Skin of body (tissue), 2 donors: Measurements from ENCODE around the gene FOXF2. TPM values are rescaled to one million over a fixed set of nuclear protein-coding genes. Genes with fewer than 3 reads are reported as not detected.

Source experiments
- DNase-seq: peaks from one replicate; lab custom pipeline; 2025; lab: John Stamatoyannopoulos, UW
- total RNA-seq: library from RNA; depleted of rRNA; stranded (reverse); fragments of >200 nt; gene quantifications from one replicate; pipeline ENCODE4 v1.2.3, GENCODE V29; 2014

Gene FOXF2
- total RNA-seq, 1 donor from 2014 or later = 0.59 TPM

DNA sequence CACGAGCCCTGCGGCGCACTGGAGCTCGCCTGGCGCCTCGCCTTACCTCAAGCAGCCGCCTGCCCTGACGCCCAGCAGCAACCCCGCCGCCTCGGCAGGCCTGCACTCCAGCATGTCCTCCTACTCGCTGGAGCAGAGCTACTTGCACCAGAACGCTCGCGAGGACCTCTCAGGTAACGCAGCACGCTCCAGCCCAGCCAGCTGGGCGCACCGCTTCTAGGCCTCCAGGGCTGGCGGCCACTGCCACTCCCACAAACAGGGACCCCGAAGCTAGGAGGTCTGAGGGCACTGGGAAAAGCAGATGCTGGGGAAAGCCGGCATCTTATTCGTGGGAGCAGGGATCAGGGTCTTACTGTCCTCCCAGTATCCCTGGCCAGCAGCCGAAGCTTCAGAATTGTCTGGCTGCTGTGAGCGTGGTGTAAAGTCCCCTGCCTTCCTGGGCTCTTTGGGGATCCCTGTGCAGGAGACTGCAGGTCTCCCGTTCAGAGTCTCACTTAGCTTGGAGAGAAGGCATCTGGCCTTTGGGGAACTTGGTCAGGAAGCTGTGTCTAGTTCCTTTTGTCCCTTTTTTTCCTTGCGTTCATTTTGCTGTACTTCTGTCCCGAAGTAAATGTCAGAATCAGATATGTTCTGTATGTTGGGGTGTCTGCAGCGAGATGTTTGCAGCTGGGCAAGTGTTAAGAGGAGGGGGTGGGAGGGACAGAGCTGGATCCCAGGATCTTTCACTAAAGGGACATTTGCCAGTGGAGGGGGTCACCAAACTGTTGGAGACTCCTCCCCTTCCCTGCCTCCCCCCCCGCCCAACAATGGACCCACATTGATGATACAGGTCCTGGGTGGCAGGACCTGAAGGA lies 1.8 kb downstream of the FOXF2 start:
- no peak for DNase-seq

DNA sequence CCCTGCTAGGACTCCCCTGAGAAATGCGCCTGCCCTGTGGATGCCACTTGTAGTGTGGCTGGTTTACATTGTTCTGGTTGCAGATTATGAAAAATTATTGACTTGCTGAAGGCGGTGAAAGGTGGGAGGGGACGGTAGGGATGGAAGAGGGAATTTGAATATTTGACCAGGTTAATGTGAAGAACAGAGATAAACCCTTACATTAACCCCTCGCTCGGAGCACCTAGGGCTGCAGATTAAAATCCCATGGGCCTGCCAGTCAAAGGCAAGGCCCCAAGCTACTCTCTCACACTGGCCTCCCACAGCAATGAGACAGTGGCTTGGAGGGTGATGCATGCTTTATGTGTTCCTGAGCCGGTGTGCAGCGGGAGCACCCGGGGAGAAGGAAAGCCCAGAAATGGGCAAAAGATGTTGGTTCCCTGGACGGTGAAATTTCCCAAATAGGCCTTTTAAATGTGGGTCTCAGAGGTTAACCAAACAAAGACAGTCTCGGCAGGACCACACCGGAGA lies 2.5 kb downstream of the FOXF2 start:
- no peak for DNase-seq

DNA sequence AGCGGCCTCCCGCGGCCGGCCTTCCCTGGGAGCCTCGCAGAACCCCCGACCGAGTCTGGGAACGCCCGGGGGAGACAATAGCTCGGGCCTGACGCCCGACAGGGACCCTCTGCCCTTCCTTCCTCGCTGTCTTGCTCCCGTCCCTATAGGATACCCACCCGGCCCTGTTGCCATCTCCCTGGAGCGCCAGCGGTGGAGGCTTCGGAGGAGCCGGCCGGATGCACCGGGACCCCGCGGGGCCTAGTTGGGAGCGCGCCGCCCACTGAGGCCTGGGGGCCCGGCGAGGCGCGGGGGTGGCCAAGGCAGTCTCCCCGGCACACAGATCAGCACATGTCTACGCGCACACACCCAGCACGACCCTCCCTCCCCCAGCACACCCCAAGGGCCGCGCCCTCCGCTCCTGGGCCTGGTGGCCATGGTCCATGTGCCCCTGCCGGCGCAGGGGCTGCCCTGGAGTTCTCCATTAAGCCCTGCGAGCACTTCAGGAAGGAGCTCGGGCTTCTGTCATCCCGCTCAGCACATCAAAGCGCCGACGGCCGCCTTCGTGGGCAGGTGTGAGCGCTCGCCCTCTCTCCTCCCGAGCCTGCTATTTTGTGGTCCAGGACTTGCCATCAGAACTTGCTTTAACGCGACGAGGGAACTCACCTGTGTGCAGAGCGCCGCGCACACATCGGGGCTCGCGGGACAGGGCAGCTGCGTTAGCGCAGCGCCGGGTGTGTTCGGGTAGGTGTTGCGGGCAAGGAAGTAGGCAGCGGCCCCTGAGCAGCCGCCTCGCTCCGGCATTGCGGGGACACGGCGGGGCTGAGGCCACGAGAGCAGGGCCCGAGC lies 3.7 kb downstream of the FOXF2 start:
- no peak for DNase-seq

DNA sequence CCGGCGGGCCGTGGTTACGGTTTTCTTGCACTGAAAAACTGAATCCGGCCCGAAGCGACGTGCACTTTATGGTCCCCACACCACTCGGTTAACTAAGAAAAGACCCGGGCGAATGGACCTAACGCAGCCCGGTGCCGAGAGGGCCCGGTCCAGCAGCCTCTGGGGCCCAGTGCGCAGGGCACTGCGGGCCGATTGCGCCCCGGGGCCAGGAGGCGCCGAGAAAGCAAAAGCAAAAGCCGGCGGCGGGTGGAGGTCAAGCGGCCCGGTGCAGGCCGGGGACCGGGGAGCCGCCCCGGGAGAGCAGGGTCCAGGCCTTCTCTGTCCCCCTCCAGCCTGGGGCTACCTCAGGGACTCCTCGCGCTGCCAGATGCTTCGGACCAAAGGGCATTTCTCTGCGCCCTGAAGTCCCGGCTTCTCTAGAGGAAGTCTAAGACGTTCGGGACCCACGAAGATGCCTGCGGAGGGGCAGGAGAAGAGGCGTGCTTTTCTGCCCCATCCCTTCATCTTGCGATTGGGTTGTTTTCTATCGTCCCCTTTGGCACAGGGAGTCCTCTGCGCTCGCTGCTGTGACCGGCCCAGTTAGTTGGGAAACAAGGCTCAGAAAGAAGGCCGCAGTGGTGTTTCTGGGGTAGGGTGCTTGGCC lies 4.4 kb downstream of the FOXF2 start:
- DNase-seq = no peak

DNA sequence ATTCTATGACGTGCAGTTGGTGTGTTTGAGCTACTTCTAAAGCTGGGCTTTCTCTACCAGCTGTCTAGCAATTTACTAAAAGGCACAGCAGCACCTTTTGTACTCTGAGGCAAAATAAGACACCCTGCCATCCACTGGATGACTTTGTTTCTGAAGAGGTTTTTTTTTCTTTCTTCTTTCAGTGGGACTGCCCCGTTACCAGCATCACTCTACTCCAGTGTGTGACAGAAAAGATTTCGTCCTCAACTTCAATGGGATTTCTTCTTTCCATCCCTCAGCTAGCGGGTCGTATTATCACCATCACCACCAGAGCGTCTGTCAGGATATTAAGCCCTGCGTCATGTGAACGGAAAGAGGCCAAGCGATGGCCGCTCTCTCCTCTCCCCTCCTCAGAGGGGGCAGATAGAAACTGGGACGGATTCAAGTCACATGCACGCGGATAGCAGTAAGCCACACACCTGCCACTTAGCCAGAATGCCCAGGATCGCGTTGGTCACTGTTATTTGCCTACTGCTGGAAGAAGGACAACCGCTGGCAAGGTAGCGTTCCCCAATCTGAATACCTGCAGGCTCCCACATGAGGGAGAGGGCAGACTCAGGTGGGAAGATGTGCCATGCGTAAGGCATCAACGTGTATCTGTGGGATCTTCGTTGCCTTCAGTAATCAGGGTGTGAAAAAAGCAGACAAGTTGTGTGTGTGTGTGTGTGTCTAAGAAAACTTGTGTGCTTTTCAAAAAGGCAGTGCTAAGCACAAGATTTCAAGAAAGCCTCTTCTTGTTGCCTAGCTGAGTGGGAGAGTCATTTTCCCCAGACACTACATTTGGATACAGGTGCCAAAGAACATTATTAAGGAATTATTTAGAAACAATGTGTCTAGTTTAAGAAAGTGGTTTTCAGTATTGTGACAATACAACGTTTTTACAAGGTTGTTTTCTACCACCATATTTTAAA lies 5.4 kb downstream of the FOXF2 start:
- DNase-seq = no peak

DNA sequence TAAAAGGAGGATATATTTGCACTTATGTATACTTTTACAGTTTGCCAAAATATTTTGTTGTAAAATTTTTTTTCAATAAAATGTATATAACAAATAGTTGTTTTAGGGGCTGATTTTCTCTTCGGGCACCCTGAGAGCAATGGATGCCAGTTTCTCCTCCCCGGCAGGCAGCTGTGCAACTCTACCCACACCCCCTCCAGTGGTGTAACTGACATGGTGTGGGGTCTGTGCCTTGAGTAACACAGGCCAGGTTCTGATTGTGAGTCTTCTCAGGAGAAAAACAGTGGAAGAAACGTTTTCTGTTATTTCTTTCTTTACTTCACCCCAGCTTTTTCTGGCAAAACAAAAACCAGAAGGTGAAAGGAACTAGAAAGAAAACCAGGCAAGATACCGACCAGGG lies 6.1 kb downstream of the FOXF2 start:
- DNase-seq = no peak

DNA sequence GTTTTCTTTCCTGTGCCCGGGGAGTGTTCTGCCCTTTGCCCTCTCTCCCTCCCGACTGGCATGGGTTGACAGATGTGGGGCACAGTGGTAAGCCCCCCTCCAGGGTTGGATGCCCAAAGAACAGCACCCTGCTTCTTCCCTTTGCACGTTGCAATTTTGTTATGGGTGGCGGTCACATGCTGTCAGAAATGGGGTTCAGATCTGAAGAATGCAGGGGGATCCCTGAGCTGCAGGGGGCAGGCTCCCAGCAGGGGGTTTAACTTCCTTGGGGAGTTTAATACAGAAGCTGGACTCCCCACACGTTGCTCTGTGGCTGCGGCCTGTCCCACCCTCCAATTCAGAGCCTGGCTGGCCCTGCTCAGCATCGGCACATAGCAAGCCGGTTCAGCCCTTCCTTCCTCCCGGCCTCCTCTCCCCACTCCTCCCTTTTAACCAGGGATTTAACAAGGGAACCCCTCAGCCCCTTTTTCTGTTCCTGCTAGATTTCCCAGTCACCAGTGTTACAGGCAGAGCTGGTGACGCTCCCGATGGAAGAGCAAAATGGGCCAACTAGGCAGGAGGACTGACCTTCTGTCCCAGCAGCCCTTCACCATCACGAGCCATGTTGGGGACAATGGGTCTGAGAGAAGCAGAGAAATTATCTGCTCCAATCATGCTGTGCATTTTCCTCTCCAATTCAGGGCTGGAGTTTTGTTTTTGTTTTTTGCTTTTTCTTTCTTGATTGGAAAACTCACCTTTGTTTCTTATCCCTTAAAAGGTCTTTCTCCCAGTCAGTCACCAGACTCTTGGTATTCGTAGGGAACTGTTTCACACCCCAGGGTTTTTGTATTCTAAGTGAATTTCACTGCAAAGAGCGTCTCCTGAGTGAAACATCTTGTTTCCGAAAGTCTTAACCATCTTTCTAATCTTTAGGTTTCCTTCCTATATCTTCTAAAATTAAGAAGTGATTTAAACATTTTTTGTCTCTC lies 6.8 kb downstream of the FOXF2 start:
- no peak for DNase-seq

DNA sequence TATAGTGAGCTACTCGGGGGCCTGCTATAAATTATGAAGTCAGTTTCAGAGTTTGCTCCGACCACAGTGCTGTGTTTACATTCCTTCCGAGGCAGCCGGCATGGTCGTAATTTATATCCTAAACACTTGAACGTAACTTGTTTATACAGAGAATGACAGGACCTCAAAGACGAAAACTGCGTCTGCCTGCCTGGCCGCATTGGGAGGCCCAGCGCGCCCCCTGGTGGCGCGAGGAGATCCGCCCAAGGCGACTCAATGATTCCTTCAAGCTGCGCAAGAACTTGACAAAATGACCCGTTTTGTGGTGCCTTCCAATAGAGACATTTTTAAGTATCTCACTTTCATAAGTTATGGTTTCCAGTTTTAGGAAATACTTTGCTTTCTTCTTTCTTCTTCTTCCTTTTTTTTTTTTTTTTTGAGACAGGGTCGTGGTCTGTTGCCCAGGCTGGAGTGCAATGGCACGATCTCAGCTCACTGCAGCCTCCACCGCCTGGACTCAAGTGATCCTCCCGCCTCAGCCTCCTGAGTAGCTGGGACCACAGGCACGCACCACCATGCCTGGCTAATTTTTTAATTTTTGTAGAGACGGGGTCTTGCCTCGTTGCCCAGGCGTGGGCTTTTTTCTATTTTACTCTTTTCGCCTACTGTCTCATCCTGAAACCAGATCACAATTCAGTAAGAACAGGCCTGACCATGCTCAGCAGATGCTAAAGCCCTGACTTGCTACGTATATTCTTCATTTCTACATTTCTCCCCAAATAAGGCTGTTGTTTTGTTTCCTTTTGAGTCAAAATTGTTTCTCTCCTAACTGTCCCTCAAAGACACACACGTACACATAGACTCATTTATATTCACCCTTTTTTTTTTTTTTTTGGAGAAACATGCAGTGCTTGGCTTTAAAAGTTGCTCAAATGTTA lies 7.8 kb downstream of the FOXF2 start:
- DNase-seq = peak; percentile 86

DNA sequence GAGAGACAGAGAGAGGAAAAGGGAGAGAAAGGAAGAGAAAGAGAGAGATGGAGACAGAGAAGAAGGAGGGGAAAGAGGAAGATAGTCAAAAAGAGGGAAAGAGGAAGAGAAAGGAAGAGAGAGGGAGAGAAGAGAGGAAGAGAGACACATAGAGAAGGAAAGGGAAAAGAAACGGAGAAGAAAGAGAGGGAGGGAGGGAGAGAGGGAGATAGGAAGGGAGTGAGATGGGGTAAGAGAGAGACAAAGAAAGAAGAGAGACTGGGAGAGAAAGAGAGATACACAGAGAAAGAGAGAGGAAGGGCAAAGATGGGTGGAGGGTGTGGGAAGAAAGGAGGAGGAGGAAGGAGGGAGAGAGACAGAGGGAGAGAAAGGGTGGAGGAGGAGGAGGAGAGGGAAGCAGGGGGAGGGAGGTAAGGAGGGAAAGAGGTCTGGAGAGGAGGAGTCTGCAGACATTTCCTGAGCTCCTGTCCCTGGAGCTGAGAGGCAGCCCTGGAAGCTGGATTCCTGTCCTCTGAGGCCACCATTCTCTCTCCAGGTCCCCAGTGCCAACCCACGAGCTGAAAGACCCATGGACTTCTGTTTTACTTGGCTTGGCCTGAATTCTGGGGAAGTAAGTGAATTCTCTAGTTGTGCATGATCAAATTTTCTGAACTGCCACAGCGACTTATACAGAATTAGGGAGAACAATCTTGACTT lies 9.9 kb downstream of the FOXF2 start:
- no peak for DNase-seq

DNA sequence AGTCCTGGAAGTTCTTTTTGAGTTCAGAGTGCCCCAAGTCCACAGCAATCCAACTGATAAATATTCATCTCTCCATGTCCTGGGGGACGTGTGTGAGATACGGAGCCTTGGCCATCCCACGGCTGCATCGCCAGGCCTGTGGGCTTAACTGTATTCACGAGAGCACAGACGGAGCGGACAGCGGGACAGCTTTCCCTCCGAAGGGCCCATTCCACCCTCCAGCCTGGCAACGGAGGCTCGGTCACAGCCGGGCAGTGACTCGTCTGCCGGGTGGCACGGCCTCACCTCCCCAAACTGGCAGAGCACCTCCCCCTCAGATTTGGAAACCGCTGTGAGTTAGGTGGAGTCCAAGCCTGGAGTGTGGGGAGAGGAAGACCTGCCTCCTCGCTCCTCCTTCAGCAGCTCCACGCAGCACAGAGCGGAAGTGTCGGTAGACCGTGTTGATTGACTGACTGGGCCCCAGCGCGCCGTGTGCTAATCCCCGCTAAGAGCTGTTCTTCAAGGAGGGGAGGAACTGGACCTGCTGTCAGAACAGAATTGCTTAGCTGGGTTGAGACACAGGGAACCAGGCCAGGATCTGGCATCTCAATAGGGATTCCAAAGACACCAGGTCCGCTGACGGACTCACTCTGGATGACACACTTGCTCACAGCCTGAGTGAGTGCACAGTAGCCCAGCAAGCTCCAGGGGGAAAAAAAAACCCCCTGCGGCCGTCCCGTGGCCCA lies 10.9 kb downstream of the FOXF2 start:
- DNase-seq = no peak

DNA sequence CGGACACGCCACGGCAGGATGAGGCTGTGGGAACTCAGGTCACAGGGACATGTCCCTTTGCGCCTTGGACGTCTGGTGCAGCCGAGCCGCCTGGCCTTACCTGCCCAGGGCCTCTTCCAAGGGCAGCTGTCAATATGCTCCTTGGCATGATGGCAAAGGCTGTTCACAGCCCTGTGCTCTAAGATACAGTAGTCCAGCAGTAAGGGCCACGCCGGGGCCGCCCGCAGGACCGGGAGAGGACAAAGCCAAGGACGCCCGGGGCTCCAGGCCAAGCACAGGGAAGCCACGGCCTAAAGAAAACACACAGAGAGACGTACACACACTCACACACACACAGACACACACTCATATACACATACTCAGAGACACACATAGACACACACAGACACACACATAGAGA lies 13.0 kb downstream of the FOXF2 start:
- DNase-seq = no peak

DNA sequence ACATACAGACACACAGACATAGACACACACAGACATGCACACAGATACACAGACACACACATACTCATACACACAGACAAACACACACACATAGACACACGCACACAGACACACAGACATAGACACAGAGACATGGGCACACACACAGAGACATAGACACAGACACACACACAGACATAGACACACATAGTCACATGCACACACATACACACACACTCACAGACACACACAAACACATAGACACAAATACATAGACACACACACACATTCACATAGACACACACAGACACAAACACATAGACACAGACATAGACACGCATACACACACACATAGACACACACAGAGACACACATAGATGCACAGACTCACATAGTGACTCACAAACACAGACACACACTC lies 13.5 kb downstream of the FOXF2 start:
- no peak for DNase-seq

DNA sequence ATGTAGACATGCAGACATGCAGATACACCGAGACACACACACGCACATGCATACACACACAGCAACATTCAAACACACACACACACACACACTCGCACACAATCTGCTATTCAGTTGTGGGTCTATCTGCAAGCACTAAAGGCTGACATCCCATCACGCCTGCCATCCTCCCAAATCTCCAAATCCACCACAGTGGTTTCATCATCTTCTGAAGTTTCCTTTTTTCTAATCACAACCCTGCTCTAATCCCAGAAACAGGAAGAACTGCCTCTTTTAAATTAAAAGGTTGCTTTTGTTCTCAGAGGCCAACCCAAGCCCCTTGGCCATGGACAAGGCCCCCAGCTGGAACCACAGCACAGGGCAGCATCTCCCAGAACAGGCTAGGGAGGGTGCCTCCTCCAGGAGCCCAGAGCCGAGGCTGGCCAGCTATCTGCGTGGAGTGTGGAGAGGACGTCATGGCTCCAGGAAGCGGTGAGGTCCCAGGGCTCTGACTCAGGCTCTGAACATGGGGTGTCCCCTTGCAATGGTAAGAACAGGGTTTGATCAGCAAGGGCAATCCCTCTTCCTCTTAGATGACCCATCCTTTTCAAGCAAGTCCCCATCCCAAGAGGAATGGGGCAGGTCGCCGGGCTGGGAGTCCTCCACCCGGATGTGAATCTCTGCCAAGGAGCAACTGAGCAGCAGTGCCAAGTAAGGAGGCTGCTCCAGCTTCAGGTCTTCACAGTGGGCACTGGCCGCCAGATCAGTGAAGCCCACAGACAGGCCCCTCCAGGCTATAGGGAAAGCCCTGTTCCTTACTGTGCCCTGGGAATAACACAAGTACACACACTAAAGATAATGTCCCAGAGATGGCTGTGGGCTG lies 14.7 kb downstream of the FOXF2 start:
- no peak for DNase-seq

DNA sequence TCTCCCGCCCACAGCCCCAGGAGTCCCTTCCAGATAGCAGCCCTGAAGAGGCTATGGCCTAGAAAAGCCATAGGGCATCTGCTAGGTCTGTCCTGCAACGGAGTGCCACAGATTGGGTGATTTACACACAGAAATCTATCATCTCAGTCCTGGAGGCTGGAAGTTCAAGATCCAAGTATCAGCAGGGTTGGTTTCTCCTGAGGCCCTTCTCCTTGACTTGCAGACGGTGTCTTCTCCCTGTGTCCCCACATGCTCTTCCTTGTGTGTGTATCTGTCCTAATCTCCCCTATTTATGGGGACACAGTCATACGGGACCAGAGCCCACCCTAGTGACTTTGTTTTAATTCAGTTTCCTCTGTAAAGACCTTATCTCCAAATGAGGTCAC lies 15.3 kb downstream of the FOXF2 start:
- DNase-seq = no peak

DNA sequence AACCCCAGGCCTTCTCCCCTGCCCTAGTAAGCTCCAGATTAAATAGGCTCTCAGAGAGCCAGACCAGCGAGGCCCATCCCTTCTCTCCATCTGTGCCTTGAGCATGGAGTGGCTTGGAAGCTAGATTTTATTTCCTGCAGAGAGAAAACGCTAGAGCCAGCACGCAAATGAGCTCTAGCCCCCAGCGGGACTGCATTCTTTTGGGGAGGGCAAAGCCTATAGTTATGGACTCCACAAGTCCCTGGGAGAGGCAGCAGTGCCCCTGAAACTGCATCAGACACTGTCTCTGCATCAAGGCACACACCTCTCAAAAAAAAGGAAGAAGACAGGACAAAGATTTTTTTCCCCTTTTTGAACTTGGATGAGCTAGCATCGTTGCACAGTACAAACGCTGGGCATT lies 15.8 kb downstream of the FOXF2 start:
- DNase-seq = no peak
